ENCODE measurements around the gene TREH.

The TREH gene

DNA sequence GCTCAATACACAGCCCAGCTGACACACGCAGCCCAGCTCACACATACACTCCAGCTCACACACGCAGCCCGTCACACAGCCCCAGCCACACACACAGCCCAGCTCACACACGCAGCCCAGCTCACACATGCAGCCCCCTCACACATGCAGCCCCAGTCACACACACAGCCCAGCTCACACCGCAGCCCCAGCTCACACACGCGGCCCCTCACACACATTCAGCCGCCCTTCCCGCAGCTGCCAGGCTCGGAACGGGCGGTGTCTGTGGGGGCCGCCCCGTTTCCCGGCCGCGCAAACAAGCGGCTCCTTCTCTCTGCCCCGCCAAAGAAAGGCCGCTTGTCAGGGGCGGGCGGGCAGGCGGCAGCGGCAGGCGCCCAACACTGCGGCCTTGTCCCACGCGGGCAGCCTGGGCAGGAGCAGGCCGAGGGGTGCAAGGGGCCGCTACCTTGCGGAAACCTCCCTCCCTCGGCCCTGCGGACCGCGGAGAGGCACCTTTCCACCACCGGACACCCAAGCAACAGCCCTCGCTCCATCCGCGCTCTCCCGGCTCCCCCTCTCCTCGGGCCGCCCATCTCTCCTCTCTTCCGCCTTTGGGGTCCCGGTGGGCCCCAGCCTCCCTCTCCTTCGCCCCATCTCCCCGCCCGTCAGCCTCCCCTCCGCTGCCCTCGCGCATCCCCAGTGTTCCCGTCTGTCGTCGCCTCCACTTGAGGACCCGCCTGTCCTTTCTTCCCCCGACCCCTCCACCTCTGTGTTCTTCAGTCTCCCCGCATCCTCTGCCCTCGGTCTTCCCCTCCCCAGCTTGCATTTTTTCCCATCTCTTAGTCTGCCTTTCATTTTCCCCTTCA is 69.8 kb downstream of the TREH start:
- DNase-seq = no peak

- no peak for DNase-seq
Measured at GRCh38 chr11:118608360-118609227, 70.9 kb downstream of the TREH start.

GRCh38 chr11:118607401-118608359 is 71.8 kb downstream of the TREH start, which contains the start of gene PHLDB1:
PHLDB1 (plus strand) TSS chr11:118607615; CDS start chr11:118613837, 6,222 bp downstream.
- peak in 1 of 2 experiments; percentile 31 for DNase-seq
